SK-N-SH treated with all-trans-retinoic acid at 6 μM for 48 hours (cell line): ENCODE results near the gene TPM1.

Experiments
- BACH2 ChIP-seq: fragments of 250-450 bp; sonication (Bioruptor Pico); IDR thresholded peaks from 2 replicates; pipeline ENCODE4 v1.9.0; 2021; ENCODE audit warnings: mild to moderate bottlenecking, borderline replicate concordance
- OSR1 ChIP-seq: fragments of 250-450 bp; sonication (Bioruptor Pico); IDR thresholded peaks from 2 replicates; pipeline ENCODE4 v1.8.0; 2022; ENCODE audit warnings: moderate library complexity, mild to moderate bottlenecking, inconsistent platforms
- PPARA ChIP-seq: fragments of 250-450 bp; sonication (Bioruptor Pico); IDR thresholded peaks from 2 replicates; pipeline ENCODE4 v1.5.0; 2020; ENCODE audit warnings: mild to moderate bottlenecking, borderline replicate concordance
- RARB ChIP-seq: fragments of 250-450 bp; sonication (Bioruptor Pico); IDR thresholded peaks from 2 replicates; pipeline ENCODE4 v1.8.0; 2021; ENCODE audit warnings: mild to moderate bottlenecking, moderate library complexity
- TCF4 ChIP-seq: fragments of 250-450 bp; sonication (Bioruptor Pico); IDR thresholded peaks from 2 replicates; pipeline ENCODE4 v1.8.0; 2021; ENCODE audit warnings: mild to moderate bottlenecking, moderate library complexity, borderline replicate concordance
- TSHZ2 ChIP-seq: fragments of 250-450 bp; sonication (Bioruptor Pico); IDR thresholded peaks from 2 replicates; pipeline ENCODE4 v1.5.0; 2020; ENCODE audit warnings: mild to moderate bottlenecking, moderate library complexity
- ZC3H10 ChIP-seq: fragments of 250-450 bp; sonication (Bioruptor Pico); IDR thresholded peaks from 2 replicates; pipeline ENCODE4 v1.5.1; 2021; ENCODE audit warnings: mild to moderate bottlenecking, moderate library complexity
- ZFP3 ChIP-seq: fragments of 250-450 bp; sonication (Bioruptor Pico); IDR thresholded peaks from 2 replicates; pipeline ENCODE4 v1.5.0; 2020; ENCODE audit warnings: mild to moderate bottlenecking, moderate library complexity
- ZFP30 ChIP-seq: fragments of 450-650 bp; formaldehyde crosslinking; IDR thresholded peaks from 2 replicates; pipeline ENCODE4 v1.5.0; 2022; ENCODE audit warnings: mild to moderate bottlenecking, moderate library complexity
- ZNF565 ChIP-seq: fragments of 450-650 bp; formaldehyde crosslinking; conservative IDR thresholded peaks from 2 replicates; pipeline ENCODE4 v1.5.0; 2020; ENCODE audit warnings: low read depth, mild to moderate bottlenecking, moderate library complexity
- TF ChIP-seq, protein P1 (sequence below): fragments of 250-450 bp; sonication (Bioruptor Pico); IDR thresholded peaks from 2 replicates; pipeline ENCODE4 v1.8.0; 2020; ENCODE audit warnings: mild to moderate bottlenecking, moderate library complexity, borderline replicate concordance
- TF ChIP-seq, protein P2 (sequence below): fragments of 250-450 bp; sonication (Bioruptor Pico); IDR thresholded peaks from 2 replicates; pipeline ENCODE4 v1.5.1; 2021; ENCODE audit warnings: mild to moderate bottlenecking, moderate library complexity

GRCh38 chr15:63010386-63010785 is 32.2 kb upstream of the TPM1 start:
- TF ChIP-seq, protein P1, sequence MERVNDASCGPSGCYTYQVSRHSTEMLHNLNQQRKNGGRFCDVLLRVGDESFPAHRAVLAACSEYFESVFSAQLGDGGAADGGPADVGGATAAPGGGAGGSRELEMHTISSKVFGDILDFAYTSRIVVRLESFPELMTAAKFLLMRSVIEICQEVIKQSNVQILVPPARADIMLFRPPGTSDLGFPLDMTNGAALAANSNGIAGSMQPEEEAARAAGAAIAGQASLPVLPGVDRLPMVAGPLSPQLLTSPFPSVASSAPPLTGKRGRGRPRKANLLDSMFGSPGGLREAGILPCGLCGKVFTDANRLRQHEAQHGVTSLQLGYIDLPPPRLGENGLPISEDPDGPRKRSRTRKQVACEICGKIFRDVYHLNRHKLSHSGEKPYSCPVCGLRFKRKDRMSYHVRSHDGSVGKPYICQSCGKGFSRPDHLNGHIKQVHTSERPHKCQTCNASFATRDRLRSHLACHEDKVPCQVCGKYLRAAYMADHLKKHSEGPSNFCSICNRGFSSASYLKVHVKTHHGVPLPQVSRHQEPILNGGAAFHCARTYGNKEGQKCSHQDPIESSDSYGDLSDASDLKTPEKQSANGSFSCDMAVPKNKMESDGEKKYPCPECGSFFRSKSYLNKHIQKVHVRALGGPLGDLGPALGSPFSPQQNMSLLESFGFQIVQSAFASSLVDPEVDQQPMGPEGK, result no peak
- TF ChIP-seq TSHZ2 (CRISPR knock-in tag), result no peak
- no peak for TF ChIP-seq ZFP3 (CRISPR knock-in tag)
- no peak for TF ChIP-seq ZNF565 (CRISPR knock-in tag)
- TF ChIP-seq PPARA (CRISPR knock-in tag), result no peak
- TF ChIP-seq, protein P2, sequence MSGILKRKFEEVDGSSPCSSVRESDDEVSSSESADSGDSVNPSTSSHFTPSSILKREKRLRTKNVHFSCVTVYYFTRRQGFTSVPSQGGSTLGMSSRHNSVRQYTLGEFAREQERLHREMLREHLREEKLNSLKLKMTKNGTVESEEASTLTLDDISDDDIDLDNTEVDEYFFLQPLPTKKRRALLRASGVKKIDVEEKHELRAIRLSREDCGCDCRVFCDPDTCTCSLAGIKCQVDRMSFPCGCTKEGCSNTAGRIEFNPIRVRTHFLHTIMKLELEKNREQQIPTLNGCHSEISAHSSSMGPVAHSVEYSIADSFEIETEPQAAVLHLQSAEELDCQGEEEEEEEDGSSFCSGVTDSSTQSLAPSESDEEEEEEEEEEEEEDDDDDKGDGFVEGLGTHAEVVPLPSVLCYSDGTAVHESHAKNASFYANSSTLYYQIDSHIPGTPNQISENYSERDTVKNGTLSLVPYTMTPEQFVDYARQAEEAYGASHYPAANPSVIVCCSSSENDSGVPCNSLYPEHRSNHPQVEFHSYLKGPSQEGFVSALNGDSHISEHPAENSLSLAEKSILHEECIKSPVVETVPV (CRISPR knock-in tag), result no peak
- TF ChIP-seq TCF4 (CRISPR knock-in tag), result no peak
- TF ChIP-seq ZFP30, result no peak
- TF ChIP-seq BACH2 (CRISPR knock-in tag), result no peak
- TF ChIP-seq RARB (CRISPR knock-in tag), result no peak
- TF ChIP-seq ZC3H10 (CRISPR knock-in tag), result no peak
- TF ChIP-seq OSR1 (CRISPR knock-in tag), result no peak
